SH-SY5Y (cell line): ENCODE measurements around the gene KRTAP10-7.

Source experiments
- GATA2 ChIP-seq: IDR thresholded peaks from 2 replicates; pipeline ENCODE4 v1.6.1; 2011; ENCODE audit warnings: mild to moderate bottlenecking, low read depth, low read length
- GATA3 ChIP-seq: IDR thresholded peaks from 2 replicates; pipeline ENCODE4 v1.6.1; 2011; ENCODE audit warnings: low read depth, mild to moderate bottlenecking, low read length, moderate library complexity

DNA sequence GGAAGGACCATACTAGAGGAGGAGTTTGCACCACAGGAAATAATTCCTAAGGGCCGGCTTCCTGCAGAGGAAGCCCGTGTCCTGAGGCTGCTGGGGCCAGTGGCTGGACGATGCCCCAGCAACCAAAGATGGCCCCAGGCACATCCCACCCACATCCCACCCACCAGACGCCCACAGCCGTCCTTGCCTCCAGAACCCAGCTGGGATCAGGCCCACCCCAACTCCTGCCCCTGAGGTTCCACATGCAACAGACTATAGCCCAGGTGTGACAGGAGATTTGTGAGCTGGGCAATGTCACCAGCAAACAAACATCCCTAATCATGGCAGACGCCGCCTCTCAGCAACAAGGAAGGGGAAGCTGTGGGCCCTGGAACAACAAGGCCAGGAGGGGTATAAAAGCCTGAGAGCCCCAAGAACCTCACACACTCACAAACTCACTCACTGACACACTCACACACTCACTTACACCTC is 26.3 kb downstream of the KRTAP10-7 start, which contains the start of gene KRTAP10-9:
- TF ChIP-seq GATA2, result no peak
- no peak for TF ChIP-seq GATA3
